Measurements from ENCODE around the gene BEAN1.

BEAN1 gene

GRCh38 chr16:66438536-66438935 lies 11.4 kb downstream of the BEAN1 start:
- H3K9me3 ChIP-seq: no peaks in the 10 kb centered on the region
- H3K36me3 ChIP-seq: no peaks in the 10 kb centered on the region
- H3K4me1 ChIP-seq (ENCODE audit: control insufficient read depth in 1 of 2, insufficient read depth in 1 of 2, low read depth in 1 of 2, low read length in 1 of 2): no peaks in the 10 kb centered on the region
- no peak overlapping the region for H3K27ac ChIP-seq
- TF ChIP-seq CTCF (IDR thresholded peaks at IDR 0.05): no peak
- H3K27me3 ChIP-seq: peaks cover 49% of the 10 kb centered on the region
- no peak overlapping the region for H3K4me3 ChIP-seq (ENCODE audit: low read depth in 1 of 2, low read length in 1 of 2)

GRCh38 chr16:66439051-66439730 lies 12.1 kb downstream of the BEAN1 start:
- Histone ChIP-seq H3K9me3 (no peaks in the 10 kb centered on the region), H3K36me3 (no peaks in the 10 kb centered on the region), H3K27ac (no peak overlapping the region), H3K4me3 (ENCODE audit: low read depth in 1 of 2, low read length in 1 of 2) (no peak overlapping the region), H3K4me1 (ENCODE audit: control insufficient read depth in 1 of 2, insufficient read depth in 1 of 2, low read depth in 1 of 2, low read length in 1 of 2) (no peaks in the 10 kb centered on the region), H3K27me3 (peaks cover 48% of the 10 kb centered on the region)
- no peak for TF ChIP-seq CTCF (IDR thresholded peaks at IDR 0.05)

GRCh38 chr16:66440271-66440802 lies 13.2 kb downstream of the BEAN1 start:
- Histone ChIP-seq H3K27me3 (peaks cover 50% of the 10 kb centered on the region), H3K9me3 (no peaks in the 10 kb centered on the region), H3K4me1 (ENCODE audit: control insufficient read depth in 1 of 2, insufficient read depth in 1 of 2, low read depth in 1 of 2, low read length in 1 of 2) (no peaks in the 10 kb centered on the region), H3K4me3 (ENCODE audit: low read depth in 1 of 2, low read length in 1 of 2) (no peak overlapping the region), H3K36me3 (no peaks in the 10 kb centered on the region), H3K27ac (no peak overlapping the region)
- TF ChIP-seq CTCF (IDR thresholded peaks at IDR 0.05): no peak

GRCh38 chr16:66440970-66441369 lies 13.9 kb downstream of the BEAN1 start:
- Histone ChIP-seq H3K9me3 (no peaks in the 10 kb centered on the region), H3K27ac (no peak overlapping the region), H3K27me3 (peaks cover 55% of the 10 kb centered on the region), H3K4me1 (ENCODE audit: control insufficient read depth in 1 of 2, insufficient read depth in 1 of 2, low read depth in 1 of 2, low read length in 1 of 2) (no peaks in the 10 kb centered on the region), H3K4me3 (ENCODE audit: low read depth in 1 of 2, low read length in 1 of 2) (no peak overlapping the region), H3K36me3 (no peaks in the 10 kb centered on the region)
- TF ChIP-seq CTCF (IDR thresholded peaks at IDR 0.05): no peak

- Histone ChIP-seq H3K4me1 (ENCODE audit: control insufficient read depth in 1 of 2, insufficient read depth in 1 of 2, low read depth in 1 of 2, low read length in 1 of 2) (no peaks in the 10 kb centered on the region), H3K9me3 (no peaks in the 10 kb centered on the region), H3K27me3 (peaks cover 56% of the 10 kb centered on the region), H3K36me3 (no peaks in the 10 kb centered on the region), H3K27ac (no peak overlapping the region), H3K4me3 (ENCODE audit: low read depth in 1 of 2, low read length in 1 of 2) (no peak overlapping the region)
- TF ChIP-seq CTCF (IDR thresholded peaks at IDR 0.05): no peak
These were observed 14.7 kb downstream of the BEAN1 start for GRCh38 chr16:66441586-66442375.

All from neutrophil (primary cell).